T-cell (primary cell): Measurements from ENCODE around the gene SSTR3. TPM values are rescaled to one million over a fixed set of nuclear protein-coding genes. Genes with fewer than 3 reads are reported as not detected.

Experiments used
- ATAC-seq, 4 experiments: fragments of 200-7000 bp in 3 of 4; fragments of 150-1000 bp in 1 of 4; cut with Tn5 transposase; replicated peaks in 1 of 4; 1 replicate in 3 of 4; 2 replicates in 1 of 4; pipeline ENCODE4 v1.10.0; 2021; ENCODE audit warnings: moderate library complexity in 3 of 4, mild to moderate bottlenecking in 2 of 4, moderate number of reproducible peaks in 1 of 4
- CTCF ChIA-PET, 2 donors: fragments of 300-600 bp; sonication (Branson Sonifier 250); formaldehyde crosslinking; loops; one replicate each; lab custom pipeline; 2022; ENCODE audit warnings: antibody characterized with exemption in 2 of 2; lab: Charles Lee
- POLR2A ChIA-PET, 2 donors: fragments of 300-600 bp; sonication (Branson Sonifier 250); formaldehyde crosslinking; loops; one replicate each; lab custom pipeline; 2022; ENCODE audit warnings: antibody characterized with exemption in 2 of 2; lab: Charles Lee
- DNase-seq, 35 experiments: peaks; one replicate each; pipeline versions ENCODE4 v3.0.0 to v3.0.0-alpha.2; 2013 to 2023
- H3K27ac ChIP-seq: one replicate; pipeline ENCODE4 v1.5.1; 2013; ENCODE audit warnings: low read length
- H3K27me3 ChIP-seq, 2 experiments: replicated peaks in 1 of 2; 1 replicate in 1 of 2; 2 replicates in 1 of 2; pipeline versions ENCODE4 v1.6.1 to v1.7.0; 2013; ENCODE audit warnings: low read length in 1 of 2, mixed read lengths in 1 of 2; ENCODE audit not compliant: control insufficient read depth in 2 of 2, insufficient read depth in 2 of 2; ENCODE audit errors: extremely low read depth in 1 of 2
- H3K36me3 ChIP-seq, 2 donors: 1 replicate in 1 of 2; 2 replicates in 1 of 2; pipeline versions ENCODE4 v1.6.1 to v1.7.0; 2013; ENCODE audit warnings: low read length in 1 of 2; ENCODE audit not compliant: control insufficient read depth in 2 of 2, insufficient read depth in 1 of 2; ENCODE audit errors: extremely low read depth in 1 of 2
- H3K4me1 ChIP-seq, 2 experiments: 1 replicate in 1 of 2; 2 replicates in 1 of 2; pipeline versions ENCODE4 v1.6.1 to v1.7.0; 2013; ENCODE audit warnings: low read length in 2 of 2, mixed read lengths in 1 of 2; ENCODE audit not compliant: insufficient read depth in 2 of 2, control insufficient read depth in 1 of 2; ENCODE audit errors: extremely low read depth in 1 of 2
- H3K4me3 ChIP-seq, 2 donors: 1 replicate in 1 of 2; 2 replicates in 1 of 2; pipeline versions ENCODE4 v1.5.1 to v1.7.0; 2013; ENCODE audit warnings: mild to moderate bottlenecking in 2 of 2, low read length in 1 of 2, moderate library complexity in 1 of 2; ENCODE audit not compliant: control insufficient read depth in 1 of 2; ENCODE audit errors: extremely low read depth in 1 of 2
- H3K9me3 ChIP-seq: 2 replicates; pipeline ENCODE4 v1.7.0; 2013
- H3K27ac Mint-ChIP-seq, 2 donors: one replicate each; pipeline ENCODE4 v1.8.0; 2020 to 2021; ENCODE audit warnings: mild to moderate bottlenecking in 2 of 2, mixed read lengths in 2 of 2
- H3K27me3 Mint-ChIP-seq, 2 donors: one replicate each; pipeline ENCODE4 v1.8.0; 2021 to 2022; ENCODE audit warnings: mixed read lengths in 2 of 2
- H3K36me3 Mint-ChIP-seq: one replicate; pipeline ENCODE4 v1.8.0; 2021; ENCODE audit warnings: mixed read lengths
- H3K4me1 Mint-ChIP-seq, 3 donors: one replicate each; pipeline ENCODE4 v1.8.0; 2020 to 2022; ENCODE audit warnings: mixed read lengths in 3 of 3, mild to moderate bottlenecking in 1 of 3
- H3K4me3 Mint-ChIP-seq, 3 donors: one replicate each; pipeline ENCODE4 v1.8.0; 2020 to 2022; ENCODE audit warnings: mild to moderate bottlenecking in 3 of 3, mixed read lengths in 3 of 3, moderate library complexity in 3 of 3
- H3K9me3 Mint-ChIP-seq, 3 donors: one replicate each; pipeline ENCODE4 v1.8.0; 2020 to 2022; ENCODE audit warnings: mixed read lengths in 3 of 3
- WGBS: methylation state at CpG from one replicate; pipeline ENCODE4 v1.1.5; 2013; ENCODE audit warnings: missing lambda C conversion rate; ENCODE audit not compliant: insufficient coverage; 5-methylcytosine and 5-hydroxymethylcytosine counted together
- total RNA-seq, 35 experiments: library from RNA in 6 of 35; stranded (reverse) in 6 of 35; fragments of 120-200 nt in 1 of 35; gene quantifications; one replicate each; pipeline versions ENCODE4 v1.2.1 to v1.2.4 and lab custom pipeline; 2013 to 2026

The SSTR3 gene
- total RNA-seq, 5 donors from 2014 or later (not counting 1 experiment from before 2014, with no cell fraction given) = 4.6 to 8.7 (median 5.3) TPM

- ChIA-PET CTCF (interaction anchor here (0.9 to 4.5 kb wide), 9 partner anchors 13 to 364 kb away, joined by 3 to 63 read pairs (median 3); partner anchors contain the start of gene GGA1 (in 1 of the 2)), POLR2A (interaction anchor here in 1 of 2 donors (0.7 to 0.9 kb wide), 2 partner anchors 12 to 27 kb away, joined by 3 to 4 read pairs; no protein-coding TSS in a partner anchor)
- H3K9me3 ChIP-seq = no peaks in the 10 kb centered on the region
- Mint-ChIP-seq H3K36me3 (peaks cover 16% of the 10 kb centered on the region), H3K4me1 (peaks cover 46 to 54% (median 54%) of the 10 kb centered on the region in 3 donors), H3K4me3 (peak within 1 kb of the TSS; percentile 93 to 97 (median 96)), H3K27me3 (no peaks in the 10 kb centered on the region), H3K9me3 (no peaks in the 10 kb centered on the region), H3K27ac (peak within 1 kb of the TSS; percentile 99)
- WGBS = 2% methylated on average over 20 of the region's 23 CpGs
- ATAC-seq = peak; percentile 64 to 69 (median 66)
- H3K27me3 ChIP-seq = no peaks in the 10 kb centered on the region
- peaks cover 5 to 27% of the 10 kb centered on the region in 2 donors for H3K36me3 ChIP-seq
- DNase-seq = peak; percentile 74 to 92 (median 86)
- H3K27ac ChIP-seq = peak within 1 kb of the TSS; percentile 88
- H3K4me3 ChIP-seq = peak within 1 kb of the TSS; percentile 96 to 97
- peaks cover 33 to 57% of the 10 kb centered on the region in 2 experiments for H3K4me1 ChIP-seq
These were observed 32.0 kb upstream of the SSTR3 start, which contains the start of gene RAC2 for GRCh38 chr22:37244114-37244921. TSS of gene RAC2 (minus strand) at chr22:37244269. CDS start at chr22:37244148, 121 bp downstream.

- DNase-seq = peak in 2 of 35 experiments; percentile 31 to 44
- H3K4me3 Mint-ChIP-seq = peak overlapping the region; percentile 93 to 97 (median 96)
- no peaks in the 10 kb centered on the region for H3K9me3 Mint-ChIP-seq
- H3K27ac ChIP-seq = peak overlapping the region; percentile 88
- peaks cover 17% of the 10 kb centered on the region for H3K36me3 Mint-ChIP-seq
- peaks cover 38 to 64% of the 10 kb centered on the region in 2 experiments for H3K4me1 ChIP-seq
- POLR2A ChIA-PET = interaction anchor here (0.6 to 0.9 kb wide), 2 partner anchors 27 to 45 kb away, joined by 4 to 12 read pairs; no protein-coding TSS in a partner anchor
- peaks cover 5 to 28% of the 10 kb centered on the region in 2 donors for H3K36me3 ChIP-seq
- ATAC-seq = peak; percentile 0 to 9 (median 1)
- H3K27me3 ChIP-seq = no peaks in the 10 kb centered on the region
- H3K27ac Mint-ChIP-seq = peak overlapping the region; percentile 99
- peak overlapping the region; percentile 96 to 97 for H3K4me3 ChIP-seq
- CTCF ChIA-PET = interaction anchor here (1.0 to 4.5 kb wide), 11 partner anchors 12 to 365 kb away, joined by 3 to 63 read pairs (median 5); partner anchors contain the start of gene GGA1 (in 1 of the 2)
- 0% methylated on average over 7 of the region's 12 CpGs for WGBS
- H3K4me1 Mint-ChIP-seq = peaks cover 53 to 62% (median 61%) of the 10 kb centered on the region in 3 donors
- no peaks in the 10 kb centered on the region for H3K27me3 Mint-ChIP-seq
- no peaks in the 10 kb centered on the region for H3K9me3 ChIP-seq
These were observed 31.3 kb upstream of the SSTR3 start for GRCh38 chr22:37243402-37244113.

- CTCF ChIA-PET = interaction anchor here (0.6 to 4.5 kb wide), 14 partner anchors 11 to 469 kb away, joined by 3 to 63 read pairs (median 6); no protein-coding TSS in a partner anchor
These were observed 30.2 kb upstream of the SSTR3 start for GRCh38 chr22:37242395-37242918.

GRCh38 chr22:37241351-37242142, 29.3 kb upstream of the SSTR3 start:
- DNase-seq (peak in 13 of 35 experiments; percentile 33 to 71 (median 44)), ATAC-seq (peak in 2 of 4 experiments; percentile 5 to 8)
- H3K27ac ChIP-seq = peak overlapping the region; percentile 88
- WGBS = 13% methylated on average over 9 of the region's 19 CpGs
- H3K27me3 ChIP-seq = no peaks in the 10 kb centered on the region
- peaks cover 50 to 84% of the 10 kb centered on the region in 2 experiments for H3K4me1 ChIP-seq
- ChIA-PET POLR2A (interaction anchor here (0.6 to 1.0 kb wide), 3 partner anchors 18 to 172 kb away, joined by 3 read pairs; no protein-coding TSS in a partner anchor), CTCF (interaction anchor here (0.6 to 4.5 kb wide), 11 partner anchors 10 to 468 kb away, joined by 3 to 63 read pairs (median 5); no protein-coding TSS in a partner anchor)
- H3K4me3 ChIP-seq = peak overlapping the region; percentile 91 to 97
- no peaks in the 10 kb centered on the region for H3K9me3 ChIP-seq
- Mint-ChIP-seq H3K4me3 (peak overlapping the region; percentile 93 to 97 (median 96)), H3K9me3 (no peaks in the 10 kb centered on the region), H3K27me3 (no peaks in the 10 kb centered on the region), H3K27ac (peak overlapping the region; percentile 99), H3K36me3 (peaks cover 29% of the 10 kb centered on the region), H3K4me1 (peaks cover 71 to 82% (median 81%) of the 10 kb centered on the region in 3 donors)
- H3K36me3 ChIP-seq = peaks cover 5 to 38% of the 10 kb centered on the region in 2 donors

More at GRCh38 chr22:37242395-37242918, 30.2 kb upstream of the SSTR3 start:
- Mint-ChIP-seq H3K4me3 (peak overlapping the region; percentile 93 to 97 (median 96)), H3K9me3 (no peaks in the 10 kb centered on the region), H3K27me3 (no peaks in the 10 kb centered on the region), H3K36me3 (peaks cover 26% of the 10 kb centered on the region), H3K4me1 (peaks cover 63 to 73% (median 72%) of the 10 kb centered on the region in 3 donors), H3K27ac (peak overlapping the region; percentile 99)
- Histone ChIP-seq H3K27me3 (no peaks in the 10 kb centered on the region), H3K9me3 (no peaks in the 10 kb centered on the region), H3K4me1 (peaks cover 45 to 75% of the 10 kb centered on the region in 2 experiments), H3K27ac (peak overlapping the region; percentile 88), H3K4me3 (peak overlapping the region; percentile 96 to 97), H3K36me3 (peaks cover 5 to 32% of the 10 kb centered on the region in 2 donors)
- POLR2A ChIA-PET = interaction anchor here (0.5 to 1.0 kb wide), 5 partner anchors 9 to 173 kb away, joined by 3 to 5 read pairs (median 3); no protein-coding TSS in a partner anchor
- DNase-seq (peak; percentile 68 to 93 (median 88)), ATAC-seq (peak; percentile 71 to 74 (median 72))
- 0% methylated on average over 16 of the region's 16 CpGs for WGBS

- 26% methylated on average over 6 of the region's 7 CpGs for WGBS
- Histone ChIP-seq H3K27me3 (no peaks in the 10 kb centered on the region), H3K4me3 (peak overlapping the region; percentile 91 to 97), H3K9me3 (no peaks in the 10 kb centered on the region), H3K27ac (peak overlapping the region; percentile 88), H3K36me3 (peaks cover 5 to 44% of the 10 kb centered on the region in 2 donors), H3K4me1 (peaks cover 55 to 91% of the 10 kb centered on the region in 2 experiments)
- ChIA-PET CTCF (interaction anchor here (0.8 to 1.3 kb wide), 2 partner anchors 12 to 20 kb away, joined by 3 to 4 read pairs; no protein-coding TSS in a partner anchor), POLR2A (no interaction called here)
- DNase-seq (peak in 1 of 35 experiments; percentile 47), ATAC-seq (no peak)
- H3K27ac Mint-ChIP-seq = peak overlapping the region; percentile 99
- peaks cover 35% of the 10 kb centered on the region for H3K36me3 Mint-ChIP-seq
- no peaks in the 10 kb centered on the region for H3K9me3 Mint-ChIP-seq
- peaks cover 78 to 88% (median 88%) of the 10 kb centered on the region in 3 donors for H3K4me1 Mint-ChIP-seq
- peak overlapping the region; percentile 93 to 97 (median 96) for H3K4me3 Mint-ChIP-seq
- H3K27me3 Mint-ChIP-seq = no peaks in the 10 kb centered on the region
These were observed 28.7 kb upstream of the SSTR3 start for GRCh38 chr22:37240941-37241320.
